Left ventricle myocardium superior (tissue), 1 donor: ENCODE data around the gene RALGPS2. TPM values are rescaled to one million over a fixed set of nuclear protein-coding genes. Genes with fewer than 3 reads are reported as not detected.
"Not testable (repeated sequence)": the region's sequence is repeated elsewhere in the genome, so short reads cannot be mapped to it uniquely, and the experiment has no call there.

Experiments used
- ATAC-seq: fragments of 200-7000 bp; cut with Tn5 transposase; one replicate; pipeline ENCODE4 v1.9.1; 2020; ENCODE audit warnings: mild to moderate bottlenecking, moderate library complexity
- DNase-seq: peaks from one replicate; pipeline ENCODE4 v3.0.0-alpha.2; 2020
- intact Hi-C: fragments of 100-400 bp; cut with micrococcal nuclease; formaldehyde crosslinking; loops from one replicate; pipeline ENCODE4 v1.11.0; 2022
- total RNA-seq: library from RNA; stranded (reverse); fragmentation: NEBNext Ultra II Directional; extraction: Animal tissue kit (Norgen Biotek cat#: 25700); gene quantifications from one replicate; pipeline ENCODE4 v1.2.1, GENCODE V29; 2021
- donor health status: DM: no; HTN: yes; CAD: no; lungs with severe emphysema.

RALGPS2 gene
- total RNA-seq, 1 donor from 2014 or later, result 13.7 TPM

DNA sequence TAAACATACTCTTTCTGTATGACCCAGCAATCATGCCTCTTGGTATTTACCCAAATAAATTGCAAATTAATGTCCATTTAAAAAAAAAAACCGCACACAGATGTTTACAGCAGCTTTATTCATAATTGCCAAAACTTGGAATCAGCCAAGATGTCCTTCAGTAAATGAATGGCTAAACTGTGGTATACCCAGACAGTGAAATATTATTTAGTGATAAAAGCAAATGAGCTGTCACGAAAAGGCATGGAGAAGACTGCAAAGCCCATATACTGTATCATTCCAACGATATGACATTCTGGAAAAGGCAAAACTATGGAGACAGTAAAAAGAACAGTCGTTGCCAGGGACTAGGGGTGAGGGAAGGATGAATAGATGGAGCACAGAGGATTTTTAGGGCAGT, 223.6 kb downstream of the RALGPS2 start:
- DNase-seq (no peak), ATAC-seq (no peak)
- intact Hi-C loops, result no loop called here

DNA sequence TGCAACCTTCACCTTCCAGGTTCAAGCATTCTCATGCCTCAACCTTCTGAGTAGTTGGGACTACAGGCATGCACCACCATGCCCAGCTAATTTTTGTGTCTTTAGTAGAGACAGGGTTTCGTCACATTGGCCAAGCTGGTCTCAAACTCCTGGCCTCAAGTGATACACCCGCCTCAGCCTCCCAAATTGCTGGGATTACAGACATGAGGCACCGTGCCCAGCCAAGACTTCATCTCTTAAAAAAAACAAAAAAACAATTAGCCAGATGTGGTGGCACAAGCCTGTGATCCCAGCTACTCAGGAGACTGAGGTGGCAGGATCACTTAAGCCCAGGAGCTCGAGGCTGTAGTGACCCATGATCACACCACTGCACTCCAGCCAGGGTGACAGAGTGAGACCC, 224.8 kb downstream of the RALGPS2 start:
- intact Hi-C loops, DNase-seq, ATAC-seq: not testable (repeated sequence)

DNA sequence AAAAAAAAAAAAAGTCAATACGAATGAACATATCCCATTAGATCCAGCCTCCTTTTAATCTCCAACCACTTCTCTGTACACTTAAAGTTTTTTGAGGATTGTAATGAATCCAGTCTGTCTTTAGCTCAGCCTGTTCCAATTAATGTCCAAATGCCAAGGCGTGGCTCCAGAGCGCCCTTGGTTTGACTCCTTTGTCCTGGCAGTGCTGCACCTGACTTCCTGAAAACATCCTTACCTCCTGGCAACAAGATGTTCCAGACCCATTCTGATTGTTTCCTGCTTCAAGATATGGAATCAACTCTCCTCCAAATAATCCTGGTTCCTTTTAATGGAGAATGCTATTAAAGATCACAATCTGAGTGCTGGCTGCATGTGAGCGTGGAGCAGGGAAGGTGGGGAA, 226.6 kb downstream of the RALGPS2 start:
- ATAC-seq (no peak), DNase-seq (no peak)
- intact Hi-C loops, result no loop called here

DNA sequence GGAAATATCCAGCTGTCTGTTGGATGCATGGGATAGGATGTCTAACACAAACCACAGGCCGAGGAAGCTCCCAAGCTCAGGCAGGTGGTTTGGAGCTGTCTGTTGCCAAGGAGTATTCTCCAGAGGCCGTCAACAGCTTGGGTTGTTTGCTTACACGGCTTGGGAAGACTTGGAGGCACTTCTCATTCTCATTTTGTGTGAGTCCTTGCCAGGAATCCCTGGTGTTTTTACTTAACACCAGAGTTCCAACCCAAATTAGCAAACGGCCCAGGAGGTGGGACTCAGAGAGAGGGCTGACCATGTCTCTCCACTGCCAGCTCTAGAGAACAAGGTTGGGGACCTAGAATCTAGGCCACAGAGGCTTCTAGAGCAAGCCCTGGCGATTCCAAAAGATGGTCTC, 228.0 kb downstream of the RALGPS2 start:
- intact Hi-C loops, result no loop called here
- ATAC-seq (peak; percentile 90), DNase-seq (peak; percentile 46)

DNA sequence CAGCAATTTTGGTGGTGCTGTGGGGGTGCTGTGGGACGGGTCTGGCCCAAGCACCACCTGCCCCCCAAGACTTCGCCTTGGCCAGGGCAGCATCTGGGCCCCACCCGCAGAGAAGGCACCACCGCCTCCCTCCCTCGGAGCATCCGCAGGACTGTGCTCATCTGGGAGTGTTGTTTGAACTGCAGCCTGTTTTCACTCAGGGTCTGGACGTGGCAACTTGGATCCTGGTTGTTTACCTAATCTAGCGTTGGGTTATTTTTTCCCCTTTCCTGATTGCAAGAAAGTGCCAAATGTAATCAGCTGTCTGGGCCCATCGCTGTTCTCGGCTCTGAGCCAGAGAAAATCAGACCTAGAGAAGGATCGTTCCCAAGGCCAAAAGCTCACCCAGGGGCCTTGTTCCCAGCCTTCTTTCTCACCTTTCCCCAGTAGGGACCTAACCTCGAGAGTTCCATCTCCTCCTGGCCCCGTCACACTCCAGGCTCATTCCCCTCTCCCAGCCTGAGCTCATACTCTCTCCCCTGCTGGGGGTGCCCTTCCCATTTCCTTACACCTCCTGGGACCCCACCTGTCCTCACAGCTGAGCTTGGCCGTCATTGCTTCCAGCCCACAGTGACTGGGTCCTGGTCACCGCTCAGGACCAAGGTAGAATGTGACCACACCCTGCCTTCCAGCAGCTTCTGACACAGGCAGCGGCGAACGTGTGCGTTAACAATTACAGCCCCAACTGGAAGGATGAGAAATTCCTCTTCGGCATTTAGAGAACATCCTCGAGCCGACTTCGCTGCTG, 228.7 kb downstream of the RALGPS2 start:
- ATAC-seq, result peak; percentile 76
- peak; percentile 43 for DNase-seq
- intact Hi-C loops, result no loop called here

DNA sequence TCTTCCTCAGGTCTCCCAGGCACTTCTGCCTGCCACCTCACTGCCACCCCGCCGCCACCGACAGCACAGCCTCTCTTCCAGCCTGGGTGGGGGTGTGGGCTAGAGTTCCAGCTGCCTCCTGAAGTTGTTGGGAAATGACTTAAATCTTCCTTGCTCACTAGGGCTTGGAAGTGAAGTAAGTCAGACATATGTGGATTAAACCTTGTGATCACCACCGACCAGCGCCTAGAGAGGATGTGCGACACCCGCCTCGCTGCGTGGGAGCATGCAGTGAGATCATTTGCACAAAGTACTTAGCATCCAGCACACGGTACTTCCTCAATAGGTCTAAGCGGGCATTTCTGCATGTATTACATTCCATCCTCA, 229.3 kb downstream of the RALGPS2 start:
- intact Hi-C loops, result no loop called here
- ATAC-seq (no peak), DNase-seq (no peak)

DNA sequence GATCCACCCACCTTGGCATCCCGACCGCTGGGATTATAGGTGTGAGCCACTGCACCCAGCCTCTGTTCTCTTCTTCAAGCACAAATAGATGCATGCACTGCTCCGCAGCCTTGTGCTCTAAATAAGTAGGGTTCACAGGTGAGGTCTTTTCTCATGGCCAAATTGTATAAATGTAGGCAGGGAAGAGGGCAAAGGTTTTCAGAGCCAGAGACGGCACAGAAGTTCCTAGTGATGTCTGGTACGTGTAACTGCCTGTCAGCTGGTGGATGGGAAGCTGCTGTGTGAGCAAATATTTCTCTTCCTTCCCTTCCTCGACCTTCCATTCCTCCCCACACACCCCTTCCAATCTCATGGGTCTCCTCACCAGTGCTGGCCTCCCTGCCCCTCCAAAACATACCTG, 229.9 kb downstream of the RALGPS2 start:
- ATAC-seq (no peak), DNase-seq (no peak)
- intact Hi-C loops, result no loop called here

DNA sequence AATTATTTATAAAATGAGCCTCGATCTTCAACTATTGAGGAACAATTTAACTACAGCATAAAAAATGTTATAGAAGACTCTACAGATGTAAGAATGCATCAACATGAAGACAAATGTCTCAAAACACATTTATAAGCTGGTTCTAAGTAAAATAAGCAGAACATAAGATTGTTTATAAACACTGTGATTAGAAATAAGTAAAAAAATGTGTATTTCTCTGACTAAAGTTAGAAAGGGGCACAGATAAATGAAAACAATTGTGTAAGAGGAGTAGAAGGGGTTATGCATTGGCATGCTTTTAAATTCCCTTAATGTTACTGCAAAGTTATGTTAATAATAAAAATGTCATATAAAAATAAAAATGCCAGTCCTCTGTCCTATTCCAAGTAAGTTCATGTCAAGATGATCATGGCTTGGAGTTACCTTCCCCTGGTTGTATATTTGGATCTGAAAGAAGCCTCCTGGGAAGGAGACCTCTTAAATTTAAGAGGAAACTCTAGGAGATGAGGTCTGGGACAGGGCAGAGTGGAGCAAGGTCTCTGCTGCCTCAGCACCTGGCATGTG, 230.4 kb downstream of the RALGPS2 start:
- intact Hi-C loops, result no loop called here
- no peak for ATAC-seq
- no peak for DNase-seq

DNA sequence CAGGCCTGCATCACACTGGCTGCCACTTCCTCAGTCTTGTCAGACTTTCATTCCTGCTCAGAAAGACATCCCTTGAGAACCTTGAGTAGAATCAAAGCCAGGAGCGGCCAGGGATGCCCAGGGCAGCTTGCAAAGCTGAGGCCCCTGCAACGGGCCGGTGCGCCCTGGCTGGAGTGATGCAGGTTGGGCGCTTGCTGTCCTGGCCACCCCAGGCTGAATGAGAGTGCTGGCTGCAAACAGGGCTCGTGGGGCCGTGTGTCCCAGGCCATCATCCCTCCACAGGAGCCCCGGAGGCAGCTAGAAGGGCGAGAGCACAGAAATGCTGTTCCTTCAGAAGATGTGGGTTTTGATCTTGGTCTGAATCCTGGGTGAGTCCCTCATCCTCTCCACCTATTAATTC, 233.4 kb downstream of the RALGPS2 start:
- ATAC-seq (no peak), DNase-seq (no peak)
- intact Hi-C loops, result no loop called here

DNA sequence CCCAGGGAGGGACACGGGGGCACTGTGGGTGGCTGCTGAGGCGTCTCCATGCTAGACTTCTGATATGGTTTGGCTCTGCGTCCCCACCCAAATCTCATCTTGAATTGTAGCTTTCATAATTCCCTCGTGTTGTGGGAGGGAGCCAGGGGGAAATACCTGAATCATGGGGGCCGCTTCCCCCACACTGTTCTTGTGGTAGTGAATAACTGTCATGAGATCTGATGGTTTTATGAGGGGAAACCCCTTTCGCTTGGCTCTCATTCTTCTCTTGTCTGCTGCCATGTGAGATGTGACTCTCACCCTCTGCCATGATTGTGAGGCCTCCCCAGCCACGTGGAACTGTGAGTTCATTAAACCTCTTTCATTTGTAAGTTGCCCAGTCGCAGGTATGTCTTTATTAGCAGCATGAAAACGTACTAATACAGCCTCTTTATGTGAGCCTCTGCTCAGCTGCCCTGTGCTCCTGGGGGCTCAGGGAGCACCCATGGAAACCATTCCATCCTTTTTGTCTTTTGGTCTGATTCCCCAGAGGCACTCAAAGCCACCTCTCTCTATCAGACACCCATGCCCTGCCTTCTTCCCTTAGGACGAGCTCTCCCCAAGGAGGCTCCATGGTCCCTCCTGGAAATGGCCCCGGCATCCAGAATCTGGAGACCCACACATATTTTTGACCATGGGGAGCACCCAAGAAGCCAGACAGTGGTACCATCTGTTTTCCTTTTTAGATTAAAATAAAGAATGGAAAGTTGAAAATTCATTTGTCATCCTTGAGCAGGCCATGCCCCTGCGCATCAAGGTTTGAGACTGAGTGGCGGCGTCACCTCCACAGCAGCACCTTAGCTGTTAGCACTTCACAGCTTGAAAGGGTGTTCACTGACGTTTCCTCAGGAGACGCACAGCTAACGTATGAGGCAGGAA, 234.8 kb downstream of the RALGPS2 start:
- intact Hi-C loops, result no loop called here
- ATAC-seq (no peak), DNase-seq (no peak)

DNA sequence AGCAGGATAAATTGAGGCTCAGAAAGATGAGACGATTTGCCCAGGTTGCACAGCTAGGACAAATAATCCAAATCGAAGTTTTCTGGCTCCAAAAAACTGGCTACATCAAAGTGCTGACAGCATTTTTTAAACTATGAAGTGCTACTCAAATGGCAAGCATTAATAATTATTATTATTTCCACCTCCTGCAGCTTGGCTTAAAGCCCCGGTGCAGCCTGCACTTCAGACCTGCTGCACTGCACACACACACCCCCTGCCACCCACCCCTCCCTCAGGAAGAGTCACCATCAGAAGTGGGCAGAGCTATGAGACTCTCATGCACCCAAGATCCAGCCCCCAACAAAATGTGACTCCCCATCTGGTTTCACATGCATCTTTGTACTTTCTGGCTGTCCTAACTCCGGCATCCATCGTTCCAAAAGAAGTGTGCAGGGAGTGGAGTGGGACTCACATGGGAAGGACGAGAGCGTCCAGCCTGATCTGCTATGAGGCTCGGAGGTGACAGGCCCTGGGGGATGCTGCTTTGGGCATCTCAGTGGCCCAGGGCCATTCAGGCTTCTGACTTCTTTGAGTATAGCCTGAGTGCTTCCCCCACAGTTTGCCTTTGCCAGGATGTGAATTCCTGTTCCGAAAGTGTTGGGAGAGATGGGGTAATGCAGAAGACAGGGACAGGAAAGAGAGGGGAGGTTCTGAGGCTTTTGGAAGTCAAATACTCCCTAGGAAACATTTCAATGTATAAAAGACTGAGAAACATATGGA, 235.6 kb downstream of the RALGPS2 start:
- DNase-seq (no peak), ATAC-seq (no peak)
- intact Hi-C loops, result no loop called here

DNA sequence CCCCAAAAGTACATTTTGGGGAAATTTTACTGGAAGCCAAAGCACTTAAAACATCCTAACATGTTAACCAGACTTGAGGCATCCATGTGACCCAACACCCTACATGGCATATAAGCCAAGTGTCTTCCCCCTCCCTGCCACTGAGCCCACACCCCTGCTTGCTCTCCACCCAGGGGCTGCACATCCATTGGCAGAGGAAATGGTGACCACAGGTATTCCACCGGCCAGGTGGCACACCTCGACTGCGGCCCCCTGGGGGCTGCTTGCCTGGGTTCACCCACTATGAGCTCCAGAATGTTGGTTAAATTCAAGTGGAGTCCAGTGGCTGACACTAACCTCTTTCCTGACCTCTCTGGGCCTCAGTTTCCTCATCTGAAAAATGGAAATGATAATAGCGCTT, 236.3 kb downstream of the RALGPS2 start:
- DNase-seq (no peak), ATAC-seq (no peak)
- intact Hi-C loops, result no loop called here

DNA sequence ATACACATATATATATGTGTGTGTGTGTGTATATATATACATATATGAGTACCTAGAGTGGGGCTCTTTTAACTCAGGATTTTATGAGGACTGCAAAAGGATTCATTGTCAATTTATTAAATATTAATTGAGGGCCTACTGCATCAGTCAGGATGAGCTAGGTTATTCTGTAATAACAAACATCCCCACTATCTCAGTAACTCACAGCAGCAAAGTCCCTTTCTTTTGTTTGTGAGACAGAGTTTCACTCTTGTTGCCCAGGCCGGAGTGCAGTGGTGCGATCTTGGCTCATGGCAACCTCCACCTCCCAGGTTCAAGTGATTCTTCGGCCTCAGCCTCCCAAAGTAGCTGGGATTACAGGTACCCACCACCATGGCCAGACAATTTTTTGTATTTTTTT, 236.8 kb downstream of the RALGPS2 start:
- intact Hi-C loops, result no loop called here
- no peak for ATAC-seq
- DNase-seq, result no peak

DNA sequence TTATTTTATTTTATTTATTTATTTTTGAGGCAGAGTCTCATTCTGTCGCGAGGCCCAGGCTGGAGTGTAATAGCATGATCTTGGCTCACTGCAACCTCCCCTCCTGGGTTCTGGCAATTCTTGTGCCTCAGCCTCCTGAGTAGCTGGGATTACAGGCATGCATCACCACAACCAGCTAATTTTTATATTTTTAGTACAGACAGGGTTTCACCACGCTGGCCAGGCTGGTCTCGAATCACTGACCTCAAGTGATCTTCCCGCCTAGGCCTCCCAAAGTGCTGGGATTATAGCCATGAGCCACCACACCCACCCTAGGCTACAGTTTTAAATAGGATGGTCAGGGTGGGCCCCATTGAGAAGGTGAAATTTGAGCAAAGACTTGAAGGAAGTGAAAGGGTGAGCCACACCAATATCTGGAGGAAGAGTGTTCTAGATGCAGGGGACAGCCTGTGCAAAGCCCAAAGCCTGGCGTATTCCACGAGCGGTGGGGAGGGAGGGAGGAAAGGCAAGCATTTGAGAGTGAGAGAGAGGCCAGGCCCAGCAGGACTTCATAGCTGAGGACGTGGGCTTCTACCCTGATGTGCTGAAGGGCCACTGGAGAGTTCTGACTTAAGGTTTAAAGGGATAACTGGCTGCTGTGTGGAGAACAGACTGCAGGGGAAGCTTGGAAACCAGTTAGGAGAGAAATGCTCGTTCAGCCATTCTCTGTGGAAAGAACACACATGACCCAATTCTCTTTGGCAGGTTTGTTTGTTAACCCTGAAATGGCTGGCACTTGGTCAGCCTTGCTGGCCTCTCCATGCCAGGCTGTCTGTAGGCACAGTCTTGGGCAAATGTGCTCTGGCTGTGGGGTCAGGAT, 238.0 kb downstream of the RALGPS2 start:
- intact Hi-C loops, result no loop called here
- ATAC-seq (peak; percentile 59), DNase-seq (no peak)

DNA sequence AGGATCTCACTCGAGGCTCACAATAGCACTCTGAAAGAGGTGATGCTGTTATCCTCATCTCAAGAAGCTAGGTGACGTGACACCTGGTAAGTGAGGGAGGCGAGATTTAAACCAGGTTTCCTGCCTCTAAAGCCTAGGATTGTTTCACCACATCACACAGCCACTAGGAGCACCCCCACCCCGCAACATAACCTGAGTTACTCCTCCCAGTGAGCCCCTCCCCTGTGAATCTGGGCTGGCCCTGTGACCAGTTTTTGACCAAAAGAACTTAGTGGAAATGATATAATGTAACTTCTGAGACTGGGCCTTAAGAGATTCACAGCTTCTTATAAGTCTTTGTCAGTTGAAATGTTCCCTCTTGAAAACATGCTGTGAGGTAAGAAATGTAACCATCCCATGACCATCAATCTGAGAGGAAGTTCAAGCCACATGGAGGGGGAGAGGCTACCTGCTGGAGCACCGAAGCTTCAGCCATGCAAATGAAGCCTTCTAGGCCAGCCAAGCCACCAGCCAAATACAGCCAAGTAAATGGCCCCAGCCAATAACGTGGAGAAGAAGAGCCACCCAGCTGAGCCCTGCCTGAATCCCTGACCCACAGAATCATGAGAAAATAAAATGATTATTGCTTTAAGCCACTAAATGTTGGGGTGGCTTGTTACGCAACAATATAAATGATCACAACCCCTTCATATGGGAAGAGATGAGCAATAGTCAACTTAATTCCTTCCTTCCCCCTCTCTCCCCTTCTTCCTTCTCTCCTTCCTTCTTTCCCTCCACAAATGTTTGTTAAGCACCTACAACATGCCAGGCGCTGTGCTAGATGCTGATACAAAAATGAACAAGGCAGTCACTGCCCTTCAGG, 239.7 kb downstream of the RALGPS2 start:
- DNase-seq (no peak), ATAC-seq (no peak)
- intact Hi-C loops, result no loop called here

DNA sequence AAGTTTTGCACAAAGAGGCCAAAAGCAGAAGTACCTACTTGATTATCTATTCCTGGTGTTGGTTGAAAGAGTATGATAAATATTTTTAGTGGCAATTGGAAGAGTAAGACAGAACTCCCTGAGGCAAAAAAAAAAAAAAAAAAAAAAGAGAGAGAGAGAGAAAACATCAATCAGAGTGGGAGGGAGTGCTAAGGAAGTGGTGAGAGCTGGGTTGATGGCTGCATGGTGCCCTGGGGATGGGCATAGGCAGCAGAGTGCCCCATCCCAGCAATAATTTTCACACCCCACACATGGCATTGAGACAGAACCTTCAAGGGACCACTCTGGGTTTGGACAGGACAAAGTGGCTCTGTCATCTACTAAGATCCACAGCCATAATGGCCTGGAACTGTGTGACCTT, 241.3 kb downstream of the RALGPS2 start:
- no peak for DNase-seq
- no peak for ATAC-seq
- intact Hi-C loops, result no loop called here

DNA sequence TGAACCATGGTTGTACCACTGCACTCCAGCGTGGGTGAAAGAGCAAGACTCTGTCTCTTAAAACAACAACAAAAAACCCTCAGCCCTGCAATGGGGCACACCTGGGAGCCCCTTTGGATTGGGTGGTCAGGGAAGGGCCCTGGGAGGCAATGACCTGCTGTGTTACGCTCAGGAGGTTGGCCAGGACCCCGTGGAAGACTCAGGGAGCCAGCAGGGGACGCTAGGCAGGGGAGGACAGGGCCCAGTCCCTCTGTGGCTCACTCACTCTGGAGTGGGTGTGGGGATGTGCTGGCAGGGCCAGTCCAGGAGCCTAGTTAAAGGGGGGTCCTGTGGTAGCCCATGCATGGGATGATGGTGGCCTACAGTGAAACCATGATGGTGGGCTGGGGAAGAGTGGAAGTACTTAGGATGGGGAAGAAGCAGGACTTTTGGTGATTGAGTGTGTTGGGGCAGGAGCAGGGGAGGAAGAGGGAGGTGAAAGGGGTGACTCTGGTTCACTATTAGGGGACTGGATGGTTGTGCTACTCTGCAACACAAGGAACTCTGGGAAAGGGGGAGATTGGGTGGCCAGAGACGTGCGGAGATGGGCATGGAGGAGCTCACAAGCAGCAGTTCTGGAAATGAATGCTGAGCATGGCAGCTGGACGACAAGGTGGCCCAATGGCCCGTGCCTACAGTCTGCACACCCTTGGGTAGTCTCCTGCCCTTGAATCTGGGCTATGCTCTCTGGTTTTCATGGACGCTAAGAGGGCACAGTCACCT, 244.4 kb downstream of the RALGPS2 start:
- no peak for ATAC-seq
- no peak for DNase-seq
- intact Hi-C loops, result no loop called here
